ENCODE results near the gene PI4K2A.
A peak's percentile ranks its signal among the peaks of the same experiment; 100 is the strongest.

PI4K2A gene

GRCh38 chr10:97707134-97707861, 66.8 kb downstream of the PI4K2A start:
- no peak for DNase-seq

GRCh38 chr10:97708167-97708566, 67.7 kb downstream of the PI4K2A start:
- no peak for DNase-seq

GRCh38 chr10:97708976-97709946, 68.8 kb downstream of the PI4K2A start:
- DNase-seq, result no peak

- DNase-seq, result no peak
These were observed 71.4 kb downstream of the PI4K2A start for GRCh38 chr10:97711640-97712572.

- DNase-seq, result peak; percentile 46
These were observed 72.9 kb downstream of the PI4K2A start, which contains the start of gene MARVELD1 for GRCh38 chr10:97713339-97713825. TSS of gene MARVELD1 (plus strand) at chr10:97713730. CDS start at chr10:97713877, 147 bp downstream.

- DNase-seq, result no peak
These were observed 73.4 kb downstream of the PI4K2A start for GRCh38 chr10:97713826-97714400.

- DNase-seq, result peak; percentile 15
These were observed 74.2 kb downstream of the PI4K2A start for GRCh38 chr10:97714401-97715258.

GRCh38 chr10:97715259-97715874, 74.9 kb downstream of the PI4K2A start:
- no peak for DNase-seq

GRCh38 chr10:97717627-97718026, 77.2 kb downstream of the PI4K2A start:
- DNase-seq, result no peak

- DNase-seq, result no peak
These were observed 77.7 kb downstream of the PI4K2A start for GRCh38 chr10:97718178-97718577.

- no peak for DNase-seq
These were observed 78.2 kb downstream of the PI4K2A start for GRCh38 chr10:97718659-97719142.

- DNase-seq, result no peak
These were observed 79.1 kb downstream of the PI4K2A start for GRCh38 chr10:97719602-97720001.

GRCh38 chr10:97721871-97722780, 81.7 kb downstream of the PI4K2A start:
- no peak for DNase-seq

GRCh38 chr10:97723001-97723400, 82.5 kb downstream of the PI4K2A start:
- no peak for DNase-seq

- DNase-seq, result no peak
These were observed 84.0 kb downstream of the PI4K2A start for GRCh38 chr10:97724341-97724941.
